ENCODE data around the gene PHC2.

DNA sequence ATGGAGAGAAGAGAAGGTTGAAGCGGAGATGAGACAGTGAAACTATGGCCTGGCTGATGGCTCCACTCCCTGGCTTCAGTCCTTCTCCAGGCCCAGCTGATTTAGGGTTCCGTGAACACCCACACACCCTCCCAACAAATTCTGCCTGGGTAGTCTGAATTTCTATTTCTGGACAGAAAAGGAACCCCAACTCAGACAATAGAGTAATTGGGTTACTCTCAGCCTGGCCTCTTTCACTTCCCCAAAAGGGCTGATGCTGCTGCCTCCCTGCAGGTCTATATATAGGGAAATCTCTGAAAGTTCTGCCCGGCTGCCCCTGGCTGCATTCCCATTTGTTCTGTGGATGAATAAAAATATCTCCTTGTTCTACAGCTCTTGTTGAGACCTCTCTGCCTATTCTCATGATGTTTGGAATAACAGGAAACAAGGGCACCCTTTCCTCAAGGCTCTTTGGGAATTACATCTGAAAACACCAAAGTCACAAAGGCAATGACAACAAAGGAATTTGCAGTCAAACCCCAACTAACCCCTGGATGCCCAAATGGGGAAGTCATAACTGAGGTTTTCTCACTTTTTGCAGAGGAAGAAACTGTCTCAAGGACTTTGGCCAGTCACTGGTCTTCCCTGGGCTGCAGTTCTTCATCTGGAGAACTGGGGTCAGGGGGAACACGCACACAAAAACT is 30.2 kb upstream of the PHC2 start:
- TF ChIP-seq, protein P1, sequence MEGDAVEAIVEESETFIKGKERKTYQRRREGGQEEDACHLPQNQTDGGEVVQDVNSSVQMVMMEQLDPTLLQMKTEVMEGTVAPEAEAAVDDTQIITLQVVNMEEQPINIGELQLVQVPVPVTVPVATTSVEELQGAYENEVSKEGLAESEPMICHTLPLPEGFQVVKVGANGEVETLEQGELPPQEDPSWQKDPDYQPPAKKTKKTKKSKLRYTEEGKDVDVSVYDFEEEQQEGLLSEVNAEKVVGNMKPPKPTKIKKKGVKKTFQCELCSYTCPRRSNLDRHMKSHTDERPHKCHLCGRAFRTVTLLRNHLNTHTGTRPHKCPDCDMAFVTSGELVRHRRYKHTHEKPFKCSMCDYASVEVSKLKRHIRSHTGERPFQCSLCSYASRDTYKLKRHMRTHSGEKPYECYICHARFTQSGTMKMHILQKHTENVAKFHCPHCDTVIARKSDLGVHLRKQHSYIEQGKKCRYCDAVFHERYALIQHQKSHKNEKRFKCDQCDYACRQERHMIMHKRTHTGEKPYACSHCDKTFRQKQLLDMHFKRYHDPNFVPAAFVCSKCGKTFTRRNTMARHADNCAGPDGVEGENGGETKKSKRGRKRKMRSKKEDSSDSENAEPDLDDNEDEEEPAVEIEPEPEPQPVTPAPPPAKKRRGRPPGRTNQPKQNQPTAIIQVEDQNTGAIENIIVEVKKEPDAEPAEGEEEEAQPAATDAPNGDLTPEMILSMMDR (conservative IDR thresholded peaks at IDR 0.05; ENCODE audit: low read length): no peak
- no peak for TF ChIP-seq EZH2phosphoT487 (IDR thresholded peaks at IDR 0.05; ENCODE audit: borderline replicate concordance)
